Spleen (tissue), 11 donors: ENCODE measurements around the gene FLT1. TPM values are rescaled to one million over a fixed set of nuclear protein-coding genes. Genes with fewer than 3 reads are reported as not detected.

ENCODE experiments used
- DNase-seq: peaks from one replicate; pipeline ENCODE4 v3.0.0-alpha.2; 2020
- H3K27ac ChIP-seq, 8 donors: fragments of 200-600 bp; sonication (generic) in 7 of 8; 1 replicate in 4 of 8; 2 replicates in 4 of 8; pipeline versions ENCODE4 v1.5.0 to v1.8.0; 2016 to 2021; ENCODE audit warnings: inconsistent platforms in 4 of 8, mild to moderate bottlenecking in 4 of 8, moderate library complexity in 1 of 8
- H3K27me3 ChIP-seq, 7 donors: fragments of 200-600 bp; sonication (generic) in 6 of 7; replicated peaks in 1 of 7; 1 replicate in 4 of 7; 2 replicates in 3 of 7; pipeline versions ENCODE4 v1.5.0 to v1.8.0; 2016 to 2021; ENCODE audit warnings: inconsistent platforms in 3 of 7, mild to moderate bottlenecking in 1 of 7
- H3K36me3 ChIP-seq, 6 donors: fragments of 200-600 bp; sonication (generic) in 5 of 6; 1 replicate in 4 of 6; 2 replicates in 2 of 6; pipeline versions ENCODE4 v1.5.0 to v1.8.0; 2016 to 2021; ENCODE audit warnings: inconsistent platforms in 2 of 6
- H3K4me1 ChIP-seq, 6 donors: fragments of 200-600 bp; sonication (generic) in 5 of 6; 1 replicate in 3 of 6; 2 replicates in 3 of 6; pipeline versions ENCODE4 v1.5.0 to v1.8.0; 2016 to 2021; ENCODE audit warnings: inconsistent platforms in 3 of 6
- H3K4me3 ChIP-seq, 8 donors: fragments of 200-600 bp; sonication (generic) in 7 of 8; 1 replicate in 4 of 8; 2 replicates in 4 of 8; pipeline versions ENCODE4 v1.5.0 to v1.8.0; 2016 to 2021; ENCODE audit warnings: inconsistent platforms in 4 of 8, mild to moderate bottlenecking in 4 of 8, moderate library complexity in 2 of 8
- H3K9me3 ChIP-seq, 8 donors: fragments of 200-600 bp; sonication (generic) in 7 of 8; 1 replicate in 4 of 8; 2 replicates in 4 of 8; pipeline versions ENCODE4 v1.5.0 to v1.8.0; 2016 to 2021; ENCODE audit warnings: inconsistent platforms in 4 of 8
- POLR2A ChIP-seq, 3 donors: fragments of 450-650 bp; IDR thresholded peaks; one replicate each; pipeline ENCODE4 v1.5.1; 2017; ENCODE audit warnings: antibody characterized with exemption in 3 of 3, mild to moderate bottlenecking in 1 of 3
- POLR2AphosphoS5 ChIP-seq, 3 donors: sonication (generic); formaldehyde crosslinking; IDR thresholded peaks; one replicate each; pipeline ENCODE4 v1.5.1; 2017; ENCODE audit warnings: antibody characterized with exemption in 3 of 3
- WGBS, 5 donors: extraction: QIAGEN DNeasy Blood & Tissue Kit in 3 of 5; methylation state at CpG; one replicate each; pipeline versions ENCODE4 v1.1.5 to v1.1.7; 2013 to 2018; 5-methylcytosine and 5-hydroxymethylcytosine counted together
- intact Hi-C: fragments of 100-400 bp; cut with DNase I; formaldehyde crosslinking; loops from one replicate; pipeline ENCODE4 v1.15.0; 2023; ENCODE audit warnings: low total_unique reads
- polyA plus RNA-seq, 3 donors: library from polyadenylated mRNA; stranded (reverse); fragments of 200-250 nt; gene quantifications; one replicate each; pipeline ENCODE4 v1.2.1, GENCODE V29; 2013
- total RNA-seq, 7 donors: library from RNA; depleted of rRNA in 3 of 7; stranded (reverse); fragments of >200 nt in 3 of 7; fragmentation: NEBNext Ultra II Directional in 4 of 7; extraction: Animal tissue kit (Norgen Biotek cat#: 25700) in 4 of 7; gene quantifications; one replicate each; pipeline versions ENCODE4 v1.1.0 to v1.2.1, GENCODE V29; 2016 to 2021
- TF ChIP-seq, protein P1 (sequence below), 11 experiments: fragments of 200-600 bp in 7 of 11; fragments of 450-650 bp in 4 of 11; sonication (generic) in 4 of 11; IDR thresholded peaks in 8 of 11; conservative IDR thresholded peaks in 3 of 11; 1 replicate in 7 of 11; 2 replicates in 4 of 11; pipeline versions ENCODE4 v1.4.0 to v1.8.0; 2016 to 2021; ENCODE audit warnings: antibody characterized with exemption in 11 of 11, inconsistent platforms in 4 of 11, mild to moderate bottlenecking in 1 of 11
- donor health status: healthy with polysubstance abuse.
- donor health status: DM: no; HTN: no; CAD: no; lungs with moderate emphysema.
- donor health status: DM: no; HTN: no; CAD: no.
- donor health status: Bipolar disorder and iron deficiency.
- donor health status: healthy.
- donor health status: DM: no; HTN: no; CAD: no.
- donor health status: DM: yes; HTN: yes; CAD: no.

The FLT1 gene
- total and polyA plus RNA-seq, 10 donors: 1.2 to 70.6 (median 55.4) TPM

DNA sequence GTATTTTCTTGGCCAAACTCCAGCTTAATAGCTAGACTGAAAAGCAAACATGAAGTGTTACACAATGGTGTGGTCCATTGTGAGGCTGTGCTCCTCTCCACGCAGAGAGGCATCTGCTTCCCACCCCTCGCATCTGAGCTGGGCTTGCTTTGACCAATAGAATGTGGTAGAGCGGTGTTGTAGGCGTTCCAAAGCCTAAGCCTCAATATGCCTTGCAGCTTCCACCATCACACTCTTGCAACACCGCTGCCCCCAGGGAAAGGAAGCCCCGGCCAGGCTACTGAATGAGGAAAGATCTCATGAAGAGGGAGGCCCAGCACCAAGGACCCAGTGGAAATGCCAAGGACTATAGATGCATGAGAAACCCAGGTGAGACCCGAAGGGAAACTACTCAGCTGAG is 9.4 kb downstream of the FLT1 start:
- 62 to 91% (median 82%) methylated on average over 7 of the region's 7 CpGs for WGBS, 5 donors

GRCh38 chr13:28485097-28485496 is 9.8 kb downstream of the FLT1 start:
- intact Hi-C loops: no loop called here
- WGBS, 5 donors: 90 to 100% (median 95%) methylated on average over 1 of the region's 1 CpG
- no peaks in the 10 kb centered on the region for H3K9me3 ChIP-seq
- no peaks in the 10 kb centered on the region for H3K36me3 ChIP-seq
- DNase-seq: no peak
- TF ChIP-seq POLR2AphosphoS5 (IDR thresholded peaks at IDR 0.05): no peak
- TF ChIP-seq POLR2A (IDR thresholded peaks at IDR 0.05): no peak
- TF ChIP-seq, protein P1, sequence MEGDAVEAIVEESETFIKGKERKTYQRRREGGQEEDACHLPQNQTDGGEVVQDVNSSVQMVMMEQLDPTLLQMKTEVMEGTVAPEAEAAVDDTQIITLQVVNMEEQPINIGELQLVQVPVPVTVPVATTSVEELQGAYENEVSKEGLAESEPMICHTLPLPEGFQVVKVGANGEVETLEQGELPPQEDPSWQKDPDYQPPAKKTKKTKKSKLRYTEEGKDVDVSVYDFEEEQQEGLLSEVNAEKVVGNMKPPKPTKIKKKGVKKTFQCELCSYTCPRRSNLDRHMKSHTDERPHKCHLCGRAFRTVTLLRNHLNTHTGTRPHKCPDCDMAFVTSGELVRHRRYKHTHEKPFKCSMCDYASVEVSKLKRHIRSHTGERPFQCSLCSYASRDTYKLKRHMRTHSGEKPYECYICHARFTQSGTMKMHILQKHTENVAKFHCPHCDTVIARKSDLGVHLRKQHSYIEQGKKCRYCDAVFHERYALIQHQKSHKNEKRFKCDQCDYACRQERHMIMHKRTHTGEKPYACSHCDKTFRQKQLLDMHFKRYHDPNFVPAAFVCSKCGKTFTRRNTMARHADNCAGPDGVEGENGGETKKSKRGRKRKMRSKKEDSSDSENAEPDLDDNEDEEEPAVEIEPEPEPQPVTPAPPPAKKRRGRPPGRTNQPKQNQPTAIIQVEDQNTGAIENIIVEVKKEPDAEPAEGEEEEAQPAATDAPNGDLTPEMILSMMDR (IDR thresholded peaks at IDR 0.05 in 8 of 11, conservative IDR thresholded peaks at IDR 0.05 in 3 of 11): no peak
- peaks cover 0 to 26% (median 0%) of the 10 kb centered on the region in 7 donors for H3K27me3 ChIP-seq
- H3K4me1 ChIP-seq: peaks cover 0 to 40% (median 14%) of the 10 kb centered on the region in 6 donors
- no peak overlapping the region for H3K4me3 ChIP-seq
- H3K27ac ChIP-seq: no peak overlapping the region

More for the DNA sequence above, 9.4 kb downstream of the FLT1 start:
- peaks cover 0 to 30% (median 4%) of the 10 kb centered on the region in 7 donors for H3K27me3 ChIP-seq
- TF ChIP-seq POLR2AphosphoS5 (IDR thresholded peaks at IDR 0.05): no peak
- TF ChIP-seq POLR2A (IDR thresholded peaks at IDR 0.05): no peak
- TF ChIP-seq, protein P1 (IDR thresholded peaks at IDR 0.05 in 8 of 11, conservative IDR thresholded peaks at IDR 0.05 in 3 of 11): no peak
- H3K9me3 ChIP-seq: no peaks in the 10 kb centered on the region
- peaks cover 0 to 44% (median 17%) of the 10 kb centered on the region in 6 donors for H3K4me1 ChIP-seq
- no peak overlapping the region for H3K27ac ChIP-seq
- intact Hi-C loops: no loop called here
- no peak overlapping the region for H3K4me3 ChIP-seq
- no peaks in the 10 kb centered on the region for H3K36me3 ChIP-seq
- DNase-seq: no peak

GRCh38 chr13:28483313-28483931 is 11.5 kb downstream of the FLT1 start:
- Histone ChIP-seq H3K4me1 (peaks cover 0 to 24% (median 3%) of the 10 kb centered on the region in 6 donors), H3K36me3 (no peaks in the 10 kb centered on the region), H3K27ac (no peak overlapping the region), H3K27me3 (peaks cover 0 to 23% (median 0%) of the 10 kb centered on the region in 7 donors), H3K4me3 (no peak overlapping the region), H3K9me3 (no peaks in the 10 kb centered on the region)
- intact Hi-C loops: no loop called here
- no peak for DNase-seq
- WGBS, 5 donors: 70 to 80% (median 79%) methylated on average over 7 of the region's 7 CpGs
- TF ChIP-seq POLR2A (IDR thresholded peaks at IDR 0.05) (no peak), POLR2AphosphoS5 (IDR thresholded peaks at IDR 0.05) (no peak)
- TF ChIP-seq, protein P1 (IDR thresholded peaks at IDR 0.05 in 8 of 11, conservative IDR thresholded peaks at IDR 0.05 in 3 of 11): no peak

DNA sequence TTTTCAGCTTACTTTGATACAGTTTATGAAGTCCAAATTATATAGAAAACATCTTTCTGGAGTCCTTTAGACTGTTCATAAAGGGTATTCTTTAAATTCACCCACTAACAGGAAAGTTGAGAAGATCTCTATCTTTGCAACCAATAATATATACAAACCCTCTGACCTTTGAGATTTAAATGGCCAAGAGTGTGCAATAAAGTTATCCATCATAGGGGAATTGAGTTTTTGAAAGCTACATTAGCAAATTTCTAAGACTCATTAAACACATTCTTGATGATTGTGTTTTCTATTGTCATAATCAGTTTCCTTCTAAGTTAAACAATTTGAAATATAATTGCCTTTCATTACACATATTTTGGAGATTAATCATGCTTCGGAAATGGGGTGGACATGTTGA is 15.9 kb downstream of the FLT1 start:
- TF ChIP-seq, protein P1 (IDR thresholded peaks at IDR 0.05 in 8 of 11, conservative IDR thresholded peaks at IDR 0.05 in 3 of 11): no peak
- TF ChIP-seq POLR2A (IDR thresholded peaks at IDR 0.05) (no peak), POLR2AphosphoS5 (IDR thresholded peaks at IDR 0.05) (no peak)
- WGBS, 5 donors: 85 to 95% (median 94%) methylated on average over 1 of the region's 1 CpG
- intact Hi-C loops: no loop called here
- Histone ChIP-seq H3K27ac (no peak overlapping the region), H3K4me1 (peaks cover 0 to 4% (median 0%) of the 10 kb centered on the region in 6 donors), H3K27me3 (peaks cover 0 to 18% (median 0%) of the 10 kb centered on the region in 7 donors), H3K36me3 (no peaks in the 10 kb centered on the region), H3K4me3 (no peak overlapping the region), H3K9me3 (no peaks in the 10 kb centered on the region)
- no peak for DNase-seq
